Effector CD8-positive, alpha-beta T cell (primary cell): Measurements from ENCODE around the gene NES.
A peak's percentile ranks its signal among the peaks of the same experiment; 100 is the strongest.
"Not testable (repeated sequence)": the region's sequence is repeated elsewhere in the genome, so short reads cannot be mapped to it uniquely, and the experiment has no call there.

ENCODE experiments used
- DNase-seq: peaks from one replicate; lab custom pipeline; 2025; lab: John Stamatoyannopoulos, UW

NES gene

DNA sequence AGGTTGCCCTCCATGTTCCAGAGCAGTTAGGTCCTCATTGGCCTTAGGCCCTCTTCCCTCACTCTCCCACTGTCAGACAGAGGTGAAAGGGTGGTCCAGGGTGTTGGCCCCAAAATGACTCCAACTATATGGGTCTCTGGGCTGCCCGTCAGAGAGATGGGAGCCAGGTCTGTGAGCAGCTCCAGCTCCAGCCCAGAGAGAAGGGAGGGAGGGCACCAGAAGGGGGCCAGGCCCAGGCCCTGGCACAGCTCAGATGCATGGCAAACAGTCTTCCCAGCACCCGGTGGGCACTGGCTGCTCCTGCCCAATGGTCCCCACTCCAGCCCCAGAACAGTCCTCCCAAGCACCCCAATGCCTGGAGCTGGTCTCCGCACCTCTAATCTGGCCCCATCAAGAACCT lies 33.1 kb downstream of the NES start:
- DNase-seq: no peak

DNA sequence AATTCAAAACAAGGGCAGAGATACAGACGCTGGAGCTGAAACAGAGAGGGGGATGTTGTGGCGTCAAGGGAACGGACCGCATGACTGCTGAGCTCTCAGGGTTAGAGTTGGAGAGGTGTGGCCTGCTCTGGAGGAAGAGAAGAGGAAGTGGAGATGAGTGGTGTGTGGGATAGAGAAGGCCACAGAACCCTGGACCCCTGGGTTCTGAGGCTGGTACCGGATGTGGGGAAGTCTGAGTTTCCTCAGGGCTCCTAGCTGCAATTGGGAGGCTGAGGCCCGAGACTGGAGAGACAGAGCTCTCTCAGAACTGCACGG lies 33.5 kb downstream of the NES start:
- no peak for DNase-seq

DNA sequence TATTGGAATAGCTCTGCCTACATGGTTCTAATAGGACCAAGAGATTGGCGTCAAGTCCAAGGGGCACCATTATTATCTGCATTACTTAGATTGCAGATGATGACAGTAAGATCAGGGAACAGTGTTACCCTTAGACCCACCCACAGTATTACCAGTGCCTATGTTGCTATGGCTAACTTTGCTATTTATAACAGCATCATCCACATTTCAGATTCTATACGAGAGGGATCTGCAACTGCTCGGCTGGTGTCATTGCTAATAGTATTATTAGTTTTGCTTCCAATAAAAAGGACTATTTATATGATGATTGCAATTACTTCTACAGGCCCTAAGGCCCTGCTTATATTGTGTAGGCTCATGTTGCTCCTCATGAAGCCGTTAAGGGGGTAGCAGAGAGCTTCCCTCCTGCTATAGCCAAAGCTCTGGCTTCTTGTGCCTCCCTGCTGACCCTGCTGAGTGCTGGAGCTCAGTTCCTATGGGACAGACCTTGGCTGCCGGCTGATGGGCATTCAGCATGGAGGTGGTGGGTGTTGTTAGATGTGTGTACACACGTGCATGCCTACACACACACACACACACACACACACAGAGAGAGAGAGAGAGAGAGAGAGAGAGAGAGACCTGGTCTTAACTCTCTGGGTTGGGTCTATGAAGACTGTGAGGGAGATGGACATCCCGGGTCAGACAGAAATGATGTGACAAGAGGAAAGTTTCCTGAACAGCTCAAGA lies 34.0 kb downstream of the NES start:
- DNase-seq: no peak

DNA sequence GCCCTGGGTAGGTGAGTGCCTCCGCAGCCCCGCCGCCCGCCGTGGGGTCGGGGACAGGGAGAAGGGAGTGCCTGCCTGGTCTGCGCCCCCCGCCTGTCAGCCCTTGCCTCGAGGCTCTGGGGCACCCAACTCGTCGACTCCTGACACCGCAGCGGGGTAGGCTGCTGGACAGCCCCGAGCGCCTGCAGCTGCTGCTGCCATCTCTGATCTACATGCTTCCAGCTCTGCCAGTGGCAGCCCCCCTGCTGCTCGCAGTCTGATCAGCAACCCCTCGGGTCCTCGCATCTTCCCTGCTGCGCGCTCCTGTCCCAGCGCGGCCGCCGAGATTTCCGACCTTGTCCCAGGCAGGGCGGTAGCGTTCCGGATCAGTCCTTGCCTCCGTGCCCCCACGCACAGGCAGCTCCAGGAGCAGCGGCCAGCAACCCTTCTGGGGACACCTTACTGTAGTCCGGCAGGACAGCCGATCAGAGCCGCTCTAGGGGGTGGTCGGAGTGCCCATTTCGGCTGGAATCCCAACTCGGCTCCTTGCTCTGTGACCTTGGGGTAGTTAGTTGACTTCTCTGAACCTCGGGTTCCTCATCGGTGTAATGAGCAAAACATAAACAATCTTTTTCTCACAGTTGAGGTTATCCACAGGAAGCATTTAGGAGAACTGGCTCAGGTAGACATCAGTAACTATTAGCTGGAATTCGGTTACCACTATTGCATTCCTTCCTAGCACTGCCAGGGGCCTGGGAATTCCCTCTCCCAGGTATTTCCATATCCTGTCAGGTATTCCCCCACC lies 34.8 kb downstream of the NES start:
- no peak for DNase-seq

DNA sequence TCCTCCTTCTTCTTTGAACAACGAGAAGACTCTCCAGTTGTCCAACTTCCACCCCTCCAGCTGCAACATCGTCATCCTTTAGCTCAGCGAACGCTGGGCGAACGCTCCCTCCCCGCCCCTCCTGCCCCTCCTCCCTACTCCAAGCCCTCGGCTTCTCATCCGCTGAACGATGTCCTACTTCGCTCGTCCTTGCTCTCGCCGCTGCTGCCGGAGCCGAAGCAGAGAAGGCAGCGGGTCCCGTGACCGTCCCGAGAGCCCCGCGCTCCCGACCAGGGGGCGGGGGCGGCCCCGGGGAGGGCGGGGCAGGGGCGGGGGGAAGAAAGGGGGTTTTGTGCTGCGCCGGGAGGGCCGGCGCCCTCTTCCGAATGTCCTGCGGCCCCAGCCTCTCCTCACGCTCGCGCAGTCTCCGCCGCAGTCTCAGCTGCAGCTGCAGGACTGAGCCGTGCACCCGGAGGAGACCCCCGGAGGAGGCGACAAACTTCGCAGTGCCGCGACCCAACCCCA lies 35.4 kb downstream of the NES start, which contains the start of gene BCAN:
TSS of gene BCAN (plus strand) at position 357 of the 504 bp plus-strand sequence. CDS start 3,938 bp downstream, outside the sequence.
- no peak for DNase-seq

DNA sequence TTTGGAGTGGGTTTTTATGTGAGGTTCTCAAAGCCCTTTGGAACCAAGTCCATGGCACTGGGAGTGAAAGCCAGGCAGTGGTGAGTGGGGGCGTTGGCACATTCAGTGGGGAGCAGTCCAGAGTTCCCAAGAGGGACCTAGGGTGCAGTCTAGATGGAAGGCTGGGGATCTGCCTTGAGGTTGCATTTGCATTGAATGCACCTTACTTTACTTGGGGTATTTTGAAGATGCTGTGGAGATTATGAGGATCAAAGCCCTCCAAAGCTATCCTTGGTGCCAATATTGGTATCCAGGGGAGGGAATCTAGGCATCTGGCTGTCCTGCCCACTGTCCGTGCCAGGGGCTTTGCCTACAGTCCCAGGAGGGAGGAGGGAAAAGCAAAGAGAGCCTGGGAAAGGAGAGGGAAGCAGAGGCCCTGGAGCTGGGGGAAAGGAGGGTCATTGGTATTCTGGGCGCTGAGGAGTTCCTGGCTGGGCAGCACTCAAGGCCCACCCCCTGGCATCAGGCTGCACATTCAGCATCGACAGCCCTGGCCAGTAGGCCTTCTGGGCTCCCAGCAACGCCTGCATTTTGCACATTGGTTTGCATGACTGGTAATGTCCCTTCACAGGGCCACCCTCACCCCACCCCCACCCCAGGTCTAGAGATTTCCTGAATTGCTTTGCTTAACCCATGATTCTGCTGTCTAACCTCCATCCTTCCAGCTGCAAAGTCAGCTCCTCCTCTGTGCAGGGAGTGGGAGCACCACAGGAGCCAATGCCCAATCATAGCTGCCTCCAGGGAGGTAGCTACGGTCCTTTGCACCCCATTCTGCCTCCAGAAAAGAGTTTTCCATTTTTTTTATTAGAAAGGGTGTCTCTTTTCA lies 36.1 kb downstream of the NES start:
- DNase-seq: no peak

DNA sequence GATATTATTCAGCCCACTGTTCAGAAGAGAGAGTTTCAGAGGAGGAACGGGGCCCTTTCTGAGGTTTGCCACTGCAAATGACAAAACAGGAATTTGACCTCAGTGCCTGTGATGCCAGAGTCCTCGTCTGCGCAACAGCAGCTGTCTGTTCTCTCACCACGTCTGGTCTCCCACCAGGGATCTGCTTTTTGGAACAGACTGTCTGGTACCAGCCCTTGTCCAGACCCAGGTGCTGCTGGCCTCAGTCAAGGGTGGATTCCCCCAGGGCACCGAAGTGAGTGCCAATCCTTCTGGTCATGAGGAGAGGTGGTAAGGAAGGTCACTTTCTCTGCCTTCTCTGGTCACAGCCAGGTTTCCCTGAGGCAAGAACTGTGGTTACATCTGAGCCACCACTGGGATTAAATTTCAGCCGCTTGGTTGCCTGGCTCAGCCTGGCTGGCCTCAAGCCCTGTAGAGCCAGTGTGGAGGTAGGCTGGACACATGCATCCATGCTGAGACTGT lies 37.6 kb downstream of the NES start:
- DNase-seq: no peak

DNA sequence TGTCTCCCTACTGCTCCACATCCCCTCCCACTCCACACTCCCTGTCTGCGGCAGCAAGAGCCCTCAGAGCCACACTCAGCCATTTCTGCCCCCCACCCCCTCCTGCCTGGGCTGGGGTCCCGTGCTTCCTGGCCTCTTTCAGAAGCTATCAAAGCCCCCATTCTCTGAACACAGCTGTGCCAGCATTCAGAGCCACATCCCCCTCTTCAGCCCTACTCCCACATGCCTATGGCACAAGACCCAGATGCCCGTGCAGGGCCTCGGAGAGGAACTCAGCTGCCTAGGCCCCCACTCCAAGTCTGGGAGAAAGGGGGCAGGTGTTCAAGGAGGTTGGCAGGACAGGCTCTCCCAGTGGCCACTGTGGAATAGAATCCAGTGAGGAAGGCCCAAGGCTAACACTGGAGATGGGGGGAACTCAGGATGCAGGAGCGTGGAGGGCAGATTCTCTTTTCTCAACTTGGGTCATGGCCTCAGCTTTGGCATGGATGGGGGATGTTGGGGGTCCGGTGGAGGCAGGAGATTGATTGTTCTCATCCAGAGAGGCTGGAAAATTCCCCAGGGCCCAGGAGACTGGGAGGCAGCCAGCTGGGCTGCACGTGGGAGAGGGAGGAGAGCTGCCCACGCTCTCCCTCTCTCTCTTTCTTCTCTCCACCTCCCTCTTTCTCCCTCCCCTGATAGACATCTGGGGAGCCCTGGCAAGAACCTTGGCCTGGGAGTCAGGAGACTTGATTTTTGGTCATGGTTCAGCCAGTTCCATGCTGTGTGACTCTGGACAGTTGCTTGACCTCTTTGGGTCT lies 38.8 kb downstream of the NES start:
- no peak for DNase-seq

DNA sequence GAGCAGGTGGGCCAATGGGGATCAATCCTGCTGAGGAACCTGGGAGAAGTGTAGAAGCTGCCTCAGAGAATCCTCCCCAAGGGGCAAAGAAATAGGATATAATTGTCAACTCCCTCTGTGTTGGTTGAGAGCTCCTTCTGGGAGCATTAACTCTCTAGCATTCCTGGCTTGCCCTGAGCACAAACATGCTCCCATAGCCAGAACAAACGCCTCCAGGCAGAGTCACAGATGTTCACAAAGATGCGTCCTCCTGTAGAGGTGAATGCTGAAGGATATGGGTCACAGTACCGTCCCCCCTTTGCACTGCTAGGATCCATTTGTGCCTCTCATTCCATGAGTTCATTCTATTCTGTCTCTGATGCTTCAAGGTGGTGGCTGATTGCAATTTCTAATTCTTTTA lies 44.9 kb downstream of the NES start:
- no peak for DNase-seq

DNA sequence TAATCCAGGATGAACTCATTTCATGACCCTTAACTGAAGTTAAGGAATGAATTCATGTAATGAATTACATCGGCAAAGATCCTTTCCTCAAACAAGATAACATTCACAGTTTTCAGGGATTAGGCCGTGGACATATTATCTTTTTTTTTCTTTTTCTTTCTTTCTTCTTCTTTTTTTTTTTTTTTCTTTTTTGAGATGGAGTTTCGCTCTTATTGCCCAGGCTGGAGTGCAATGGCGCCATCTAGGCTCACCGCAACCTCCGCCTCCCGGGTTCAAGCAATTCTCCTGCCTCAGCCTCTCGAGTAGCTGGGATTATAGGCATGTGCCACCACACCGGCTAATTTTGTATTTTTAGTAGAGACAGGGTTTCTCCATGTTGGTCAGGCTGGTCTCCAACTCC lies 46.1 kb downstream of the NES start:
- not testable (repeated sequence) for DNase-seq

DNA sequence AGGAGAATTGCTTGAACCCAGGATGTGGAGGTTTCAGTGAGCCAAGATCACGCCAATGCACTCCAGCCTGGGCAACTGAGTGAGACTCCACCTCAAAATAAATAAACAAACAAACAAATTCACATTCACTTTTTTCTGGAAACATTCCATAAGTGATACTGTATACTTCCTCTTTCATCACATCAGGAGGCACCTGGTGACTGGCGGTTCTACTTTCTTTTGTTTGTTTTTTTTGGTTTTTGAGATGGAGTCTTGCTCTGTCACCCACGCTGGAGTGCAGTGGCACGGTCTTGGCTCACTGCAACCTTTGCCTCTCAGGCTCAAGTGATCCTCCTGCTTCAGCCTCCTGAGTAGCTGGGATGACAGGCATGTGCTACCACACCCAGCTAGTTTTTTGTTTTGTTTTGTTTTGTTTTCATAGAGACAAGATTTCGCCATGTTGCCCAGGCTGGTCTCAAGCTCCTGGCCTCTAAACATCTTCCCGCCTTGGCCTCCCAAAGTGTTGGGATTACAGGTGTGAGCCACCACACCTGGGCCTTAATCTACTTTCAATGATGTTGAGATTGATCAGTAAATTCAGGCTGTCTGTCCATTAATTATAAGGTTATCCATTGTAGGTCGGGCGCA lies 47.3 kb downstream of the NES start:
- DNase-seq: no peak

DNA sequence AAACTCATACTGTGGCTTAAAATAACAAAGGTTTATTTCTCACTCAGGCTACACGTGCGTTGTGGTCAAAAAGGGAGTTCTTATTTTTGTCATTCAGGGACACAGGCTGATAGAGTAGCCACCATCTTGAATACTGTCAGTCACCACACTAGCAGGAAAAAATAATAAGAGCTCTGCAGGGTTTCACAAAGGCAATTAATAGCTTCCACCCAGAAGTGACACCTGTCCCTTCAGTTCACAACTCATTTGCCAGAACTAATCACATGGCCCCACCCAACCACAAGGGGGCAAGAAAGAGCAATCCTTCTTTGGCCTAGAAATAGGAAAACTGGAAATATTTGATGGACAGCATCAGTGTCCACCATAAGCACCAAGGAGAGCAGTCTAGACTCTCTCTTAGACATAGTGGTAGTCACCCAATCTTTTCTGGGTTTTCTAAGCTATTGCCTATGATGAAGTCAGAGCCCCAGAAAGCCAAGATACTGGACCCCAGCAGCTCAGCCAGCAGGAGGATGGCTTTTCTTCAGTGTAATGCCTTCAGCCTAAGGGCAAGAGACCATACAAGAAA lies 49.8 kb downstream of the NES start:
- DNase-seq: peak; percentile 15

DNA sequence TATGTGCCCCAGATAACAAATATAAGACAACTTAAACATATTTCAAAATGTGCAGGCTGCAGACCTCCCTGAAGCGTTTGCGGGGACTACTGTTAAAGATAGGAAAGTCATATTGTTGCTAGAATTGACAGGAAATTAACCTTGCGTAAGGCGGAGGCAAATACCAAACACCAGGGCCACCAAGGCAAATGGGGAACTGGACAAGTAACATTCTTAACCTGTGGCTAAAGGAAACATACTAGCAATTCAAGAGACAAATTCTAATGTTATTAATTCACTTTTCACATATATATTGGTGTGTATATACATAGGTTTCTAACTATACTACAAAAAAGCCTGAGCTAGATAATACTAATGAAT lies 51.1 kb downstream of the NES start:
- DNase-seq: no peak

DNA sequence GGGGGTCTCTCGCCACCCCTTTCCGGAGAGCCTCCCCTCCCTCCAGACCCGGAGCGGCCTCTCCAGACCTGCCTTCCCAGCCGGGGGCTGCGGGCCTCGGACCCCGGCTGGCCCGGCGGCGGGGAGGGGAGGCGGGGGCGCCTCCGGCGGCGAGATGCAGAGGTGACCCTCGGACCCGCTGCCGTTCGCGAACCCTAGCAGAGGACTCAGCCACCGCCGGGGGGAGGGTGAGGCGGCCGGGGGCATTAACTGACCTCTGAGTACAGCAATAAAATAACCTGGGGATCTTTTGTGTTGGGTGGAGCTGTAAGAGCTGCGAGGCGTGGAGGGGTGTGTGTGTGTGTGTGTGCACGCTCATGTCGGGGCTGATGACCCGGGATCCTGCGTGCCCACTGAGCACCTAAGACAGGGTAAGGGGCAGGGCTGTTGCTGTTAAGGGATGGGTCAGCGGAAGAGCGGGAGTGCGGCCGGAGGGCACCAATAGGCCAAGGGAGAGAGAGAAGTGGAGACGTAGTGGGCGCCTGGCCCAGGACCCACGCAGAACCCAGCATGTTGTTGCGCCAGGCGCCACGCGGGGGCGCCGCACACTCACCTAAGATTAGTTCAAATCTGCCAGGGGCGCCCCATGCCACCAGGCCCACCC lies 51.6 kb downstream of the NES start:
- DNase-seq: peak; percentile 67

DNA sequence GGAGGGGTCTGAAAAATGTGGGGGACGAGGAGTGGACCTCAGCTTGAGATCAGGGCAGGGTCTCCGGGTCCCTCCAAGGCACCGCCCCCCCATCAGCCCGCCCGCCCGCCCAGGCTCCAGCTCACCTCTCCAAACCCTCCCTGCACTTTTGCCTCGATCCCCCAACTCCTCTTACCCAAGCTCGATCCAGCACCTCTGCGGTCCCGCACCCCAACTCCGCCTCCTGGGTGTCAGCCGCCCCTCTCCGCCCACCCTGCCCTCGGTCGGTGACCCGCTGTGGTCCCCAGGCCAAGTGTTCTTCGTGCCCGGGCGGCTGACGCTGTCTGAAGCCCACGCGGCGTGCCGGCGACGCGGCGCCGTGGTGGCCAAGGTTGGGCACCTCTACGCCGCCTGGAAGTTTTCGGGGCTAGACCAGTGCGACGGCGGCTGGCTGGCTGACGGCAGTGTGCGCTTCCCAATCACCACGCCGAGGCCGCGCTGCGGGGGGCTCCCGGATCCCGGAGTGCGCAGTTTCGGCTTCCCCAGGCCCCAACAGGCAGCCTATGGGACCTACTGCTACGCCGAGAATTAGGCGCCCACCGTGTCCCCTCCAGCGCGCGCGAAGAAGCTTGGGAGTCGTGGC lies 52.3 kb downstream of the NES start:
- DNase-seq: no peak

DNA sequence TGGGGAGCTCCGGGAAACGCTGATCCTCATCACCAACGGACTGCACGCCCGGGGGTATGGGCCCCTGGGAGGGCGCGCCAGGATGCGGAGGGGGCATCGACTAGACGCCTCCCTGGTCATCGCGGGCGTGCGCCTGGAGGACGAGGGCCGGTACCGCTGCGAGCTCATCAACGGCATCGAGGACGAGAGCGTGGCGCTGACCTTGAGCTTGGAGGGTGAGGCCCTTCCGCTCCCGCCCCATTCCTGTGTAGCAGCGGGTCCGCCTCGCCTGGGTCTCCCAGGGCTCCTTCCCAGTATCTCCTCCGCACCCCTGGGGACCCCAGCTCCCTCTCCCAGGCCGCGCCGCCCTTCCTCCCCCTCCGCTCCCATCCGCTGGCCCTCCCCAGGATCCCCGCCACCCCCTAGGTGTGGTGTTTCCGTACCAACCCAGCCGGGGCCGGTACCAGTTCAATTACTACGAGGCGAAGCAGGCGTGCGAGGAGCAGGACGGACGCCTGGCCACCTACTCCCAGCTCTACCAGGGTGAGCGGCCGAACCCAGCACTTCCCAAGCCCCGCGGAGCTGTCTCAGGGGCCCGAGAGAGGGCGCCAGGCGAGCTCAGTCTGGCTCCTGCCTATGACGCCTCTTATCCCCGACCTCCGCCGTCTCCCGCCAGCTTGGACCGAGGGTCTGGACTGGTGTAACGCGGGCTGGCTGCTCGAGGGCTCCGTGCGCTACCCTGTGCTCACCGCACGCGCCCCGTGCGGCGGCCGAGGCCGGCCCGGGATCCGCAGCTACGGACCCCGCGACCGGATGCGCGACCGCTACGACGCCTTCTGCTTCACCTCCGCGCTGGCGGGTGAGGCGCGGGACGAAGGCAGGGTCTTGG lies 53.0 kb downstream of the NES start:
- DNase-seq: no peak

DNA sequence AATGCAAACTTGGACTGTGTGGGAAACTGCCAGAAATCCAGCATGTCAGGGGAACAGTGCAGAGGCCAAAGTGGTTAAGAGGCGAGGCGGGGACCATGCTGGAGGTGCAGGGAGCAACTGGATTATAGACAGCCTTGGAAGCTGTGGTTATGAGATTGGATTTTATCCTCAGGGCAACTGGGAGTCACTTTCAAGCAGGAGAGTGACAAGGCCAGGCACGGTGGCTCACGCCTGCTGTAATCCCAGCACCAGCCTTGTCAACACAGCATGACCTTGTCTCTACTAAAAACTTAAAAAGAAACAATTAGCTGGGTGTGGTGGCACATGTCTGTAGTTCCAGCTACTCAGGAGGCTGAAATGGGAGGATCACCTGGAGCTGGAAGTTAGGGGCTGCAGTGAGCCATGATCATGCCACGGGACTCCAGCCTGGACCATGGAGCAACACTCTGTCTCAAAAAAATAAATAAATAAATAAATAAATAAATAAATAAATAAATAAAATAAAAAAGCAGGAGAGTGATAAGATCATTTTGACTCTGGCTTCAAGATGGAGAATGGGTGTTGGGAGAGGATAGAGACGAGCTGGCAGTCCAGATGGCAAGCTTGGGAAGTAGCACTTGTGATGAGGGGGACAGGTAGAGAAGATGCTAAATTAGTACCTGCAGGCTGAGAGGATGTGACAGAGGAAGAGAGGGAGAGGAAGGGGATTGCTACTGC lies 54.5 kb downstream of the NES start:
- no peak for DNase-seq

DNA sequence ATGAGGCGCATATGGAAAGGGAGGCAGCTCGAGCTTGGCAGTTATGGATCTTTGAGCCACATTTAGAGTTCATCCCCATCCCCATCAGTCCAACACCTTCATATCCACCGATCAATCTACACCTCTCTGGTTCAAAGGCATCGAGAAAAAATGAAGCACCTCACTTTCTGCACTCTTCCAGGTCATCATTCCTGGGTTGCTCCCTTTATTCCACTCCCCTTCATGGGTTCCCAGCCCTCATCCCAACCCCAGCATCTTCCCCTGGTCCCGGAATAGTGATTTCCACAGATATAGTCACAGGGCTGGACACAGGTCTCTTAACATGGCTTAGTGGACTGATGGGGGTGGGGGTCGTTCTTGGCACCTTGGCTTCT lies 57.6 kb downstream of the NES start:
- no peak for DNase-seq
